LNCaP clone FGC (cell line): ENCODE data around the gene DIP2A.

Source experiments
- DNase-seq: peaks from one replicate; pipeline ENCODE4 v3.0.0-alpha.2; 2011; ENCODE audit warnings: low read depth
- H3K4me3 ChIP-seq: 2 replicates; pipeline ENCODE4 v1.5.1; 2011; ENCODE audit warnings: mild to moderate bottlenecking, low read depth, low read length, control low read depth
- CTCF ChIP-seq: IDR thresholded peaks from 2 replicates; pipeline ENCODE4 v1.5.1; 2012; ENCODE audit warnings: mild to moderate bottlenecking; ENCODE audit not compliant: control insufficient read depth, insufficient read depth; ENCODE audit errors: extremely low read depth

The DIP2A gene

DNA sequence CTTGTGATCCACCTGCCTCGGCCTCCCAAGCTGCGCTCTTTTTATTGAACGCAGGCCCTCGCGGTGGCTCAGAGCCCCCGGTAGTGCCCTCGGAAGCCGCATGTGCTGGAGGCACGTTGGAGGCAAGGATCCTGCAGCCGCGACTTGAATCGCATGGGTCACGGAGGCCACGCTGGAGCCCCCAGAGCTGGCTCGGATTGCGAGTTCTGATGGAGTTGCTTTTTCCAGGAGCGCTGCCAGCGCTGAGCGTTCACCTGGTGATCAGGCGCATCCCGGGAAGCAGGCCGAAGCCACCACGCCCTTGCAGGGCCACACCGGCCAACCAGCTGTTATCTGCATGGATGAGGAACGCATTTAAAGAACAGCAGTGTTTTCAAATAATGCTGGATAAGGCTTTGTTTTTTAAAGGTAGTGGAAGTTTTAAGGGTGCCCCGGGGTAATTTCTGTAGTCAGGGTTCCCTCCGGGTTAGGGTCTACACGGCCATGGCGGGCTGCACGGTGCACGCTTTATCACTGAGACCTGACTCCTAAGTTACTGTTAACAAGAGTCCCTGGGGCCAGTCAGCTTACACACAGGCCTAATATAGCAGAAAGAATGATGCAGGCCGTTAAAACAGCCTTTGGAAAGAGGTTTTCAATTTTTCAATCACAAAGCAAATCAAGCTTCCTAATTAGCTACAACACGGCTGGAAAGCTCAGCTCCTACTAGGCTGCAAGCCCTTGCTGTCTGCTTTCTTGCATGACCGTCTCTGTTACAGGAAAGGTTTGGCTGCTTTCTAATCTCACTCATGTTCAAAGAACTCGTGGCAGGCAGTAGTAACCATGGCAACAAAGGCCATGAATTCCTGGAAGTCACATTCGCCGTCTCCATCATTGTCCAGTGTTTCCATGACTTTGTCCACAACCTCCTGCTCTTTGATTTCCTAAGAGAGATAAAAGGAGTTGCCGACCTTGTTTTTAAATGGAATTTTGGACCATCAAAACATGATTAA is 140.2 kb downstream of the DIP2A start:
- TF ChIP-seq CTCF: no peak
- DNase-seq: no peak
- no peak overlapping the region for H3K4me3 ChIP-seq

GRCh38 chr21:46600305-46600704 is 141.6 kb downstream of the DIP2A start:
- H3K4me3 ChIP-seq: no peak overlapping the region
- DNase-seq: no peak
- TF ChIP-seq CTCF: no peak

GRCh38 chr21:46600978-46601377 is 142.3 kb downstream of the DIP2A start:
- H3K4me3 ChIP-seq: no peak overlapping the region
- TF ChIP-seq CTCF: no peak
- DNase-seq: no peak

DNA sequence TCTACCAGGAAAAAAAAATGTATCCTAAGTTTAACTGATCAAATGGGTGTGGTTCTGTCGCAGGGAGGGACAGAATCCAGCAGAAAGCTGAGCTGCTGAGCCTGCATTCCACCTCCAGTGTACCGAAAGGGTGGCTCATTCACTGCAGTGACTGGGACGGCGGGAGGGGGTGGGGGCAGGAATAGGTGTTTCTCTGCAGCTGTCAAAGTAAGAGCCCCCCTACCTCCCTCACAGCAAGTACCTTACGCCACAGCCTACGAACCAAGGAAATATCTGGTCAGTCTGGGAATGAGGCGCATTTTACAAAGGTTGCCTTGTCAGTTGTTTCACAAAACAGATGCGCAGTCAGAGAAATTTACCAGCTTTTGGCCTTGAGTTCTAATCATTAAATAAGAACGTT is 144.5 kb downstream of the DIP2A start:
- TF ChIP-seq CTCF: no peak
- H3K4me3 ChIP-seq: no peak overlapping the region
- DNase-seq: no peak

DNA sequence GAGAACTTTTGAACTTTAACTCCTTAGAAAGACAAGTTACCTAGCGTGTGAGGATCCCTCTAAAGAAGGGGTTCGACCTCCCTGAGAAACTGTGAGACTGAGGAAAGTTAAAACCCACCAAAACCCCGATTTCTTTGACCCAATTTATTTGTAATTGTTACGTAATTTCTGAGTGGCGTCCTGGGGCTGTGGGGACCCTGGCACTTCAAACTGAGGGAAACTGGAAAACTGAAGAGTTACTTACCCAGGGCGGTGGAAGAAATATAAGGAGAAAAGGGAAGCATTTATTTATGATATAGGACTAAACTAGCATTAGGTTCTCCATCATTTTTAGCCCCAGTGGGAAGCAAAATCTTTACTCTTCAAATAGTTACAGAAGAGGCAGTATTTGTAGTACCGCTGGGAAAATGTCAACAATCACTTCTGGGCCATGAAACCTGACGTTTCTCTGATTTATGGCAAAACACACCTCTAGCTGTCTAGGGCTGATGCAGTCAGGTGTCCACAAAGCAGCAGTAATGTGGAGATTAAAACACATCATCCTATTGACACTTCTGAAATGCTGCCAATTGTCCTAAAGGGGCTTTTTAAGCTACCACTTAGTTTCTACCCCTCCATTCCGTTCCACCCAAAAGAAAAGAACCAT is 145.8 kb downstream of the DIP2A start:
- TF ChIP-seq CTCF: no peak
- no peak overlapping the region for H3K4me3 ChIP-seq
- no peak for DNase-seq

DNA sequence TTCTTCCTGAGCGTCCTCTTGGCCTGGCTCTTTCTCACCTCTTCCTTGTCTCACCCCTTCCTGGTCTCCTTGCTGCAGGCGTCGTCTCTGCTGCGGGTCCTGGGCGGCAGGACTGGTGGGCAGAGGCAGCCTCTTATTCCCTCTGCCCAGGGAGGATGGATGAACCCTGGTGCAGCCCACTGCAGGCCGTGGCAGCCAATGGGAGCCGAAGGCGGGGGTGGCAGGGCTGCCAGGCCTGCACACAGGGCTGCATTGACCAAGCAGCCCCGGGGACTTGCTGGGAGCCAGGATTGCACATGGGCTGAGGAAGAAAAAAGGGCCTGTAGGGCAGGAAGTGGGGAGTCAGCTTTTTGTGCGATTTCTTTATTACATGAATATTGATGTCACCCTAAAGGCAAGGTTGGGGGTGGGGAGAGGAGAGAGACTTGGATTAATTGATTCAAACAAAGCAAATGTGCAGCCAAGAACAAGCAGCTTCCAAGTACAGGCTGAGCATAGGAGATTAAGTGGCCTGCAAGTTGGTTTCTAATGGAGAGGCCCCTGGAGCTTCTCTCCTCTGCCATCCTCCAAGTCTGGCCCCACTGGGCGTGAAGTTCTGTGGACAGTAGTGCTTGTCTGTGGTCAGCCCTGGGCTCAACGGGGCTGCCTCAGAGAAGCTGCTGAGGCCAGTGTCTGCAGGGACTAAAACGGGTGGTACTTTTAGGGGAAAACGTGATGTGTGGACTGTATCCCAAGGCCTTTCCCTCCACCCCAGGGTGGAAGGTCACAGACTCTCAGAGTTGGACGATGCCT is 146.5 kb downstream of the DIP2A start, which contains the start of gene S100B:
S100B (minus strand) TSS at position 108 of the 792 bp plus-strand sequence. CDS start 2,667 bp downstream, outside the sequence.
- H3K4me3 ChIP-seq: no peak within 1 kb of the TSS
- DNase-seq: no peak
- TF ChIP-seq CTCF: no peak
